ENCODE measurements around the gene DNA2.
"Not testable (repeated sequence)": the region's sequence is repeated elsewhere in the genome, so short reads cannot be mapped to it uniquely, and the experiment has no call there.

Gene DNA2

GRCh38 chr10:68470300-68470699 lies 1.5 kb downstream of the DNA2 start:
- H3K27ac ChIP-seq (ENCODE audit: low read length, poor library complexity, severe bottlenecking), result no peak overlapping the region
- H4K91ac ChIP-seq (ENCODE audit: low read length), result no peak overlapping the region
- peak overlapping the region in 1 of 2 experiments; percentile 92 for H3K4me3 ChIP-seq (ENCODE audit: insufficient read depth in 1 of 2, low read depth in 1 of 2, low read length in 2 of 2)
- no peak for DNase-seq
- H3K79me1 ChIP-seq (replicated peaks; ENCODE audit: low read length, poor library complexity, severe bottlenecking), result peaks cover 5% of the 10 kb centered on the region
- no peak overlapping the region for H3K18ac ChIP-seq (ENCODE audit: low read depth in 1 of 2, low read length in 2 of 2)
- H3K23ac ChIP-seq (ENCODE audit: low read length in 2 of 2), result no peak overlapping the region
- H4K8ac ChIP-seq (ENCODE audit: low read length), result no peak overlapping the region
- no peak overlapping the region for H3K4ac ChIP-seq (ENCODE audit: low read depth in 1 of 2, low read length in 2 of 2)
- H3K27me3 ChIP-seq (ENCODE audit: control insufficient read depth in 1 of 2, insufficient read depth in 1 of 2, low read length in 2 of 2), result no peaks in the 10 kb centered on the region
- H2AK5ac ChIP-seq (ENCODE audit: low read length, severe bottlenecking), result no peak overlapping the region
- no peak overlapping the region for H2AFZ ChIP-seq (ENCODE audit: low read depth, low read length)
- no peaks in the 10 kb centered on the region for H3K4me1 ChIP-seq (ENCODE audit: control insufficient read depth, insufficient read depth, low read depth, low read length)
- no peaks in the 10 kb centered on the region for H3K9me3 ChIP-seq (ENCODE audit: control insufficient read depth, low read length)
- peak overlapping the region; percentile 89 for H3K9ac ChIP-seq (ENCODE audit: low read length)
- no peak overlapping the region for H3K14ac ChIP-seq (ENCODE audit: low read length in 2 of 2)
- 74% methylated on average over 3 of the region's 6 CpGs for WGBS
- H2BK12ac ChIP-seq (ENCODE audit: low read length in 2 of 2), result no peak overlapping the region
- no peak overlapping the region for H3K4me2 ChIP-seq (ENCODE audit: low read length, poor library complexity, severe bottlenecking)
- no peak overlapping the region for H2BK5ac ChIP-seq (ENCODE audit: low read depth, low read length, poor library complexity, severe bottlenecking)
- H2BK120ac ChIP-seq (ENCODE audit: low read depth, low read length), result no peak overlapping the region
- peaks cover 0 to 9% of the 10 kb centered on the region in 2 experiments for H3K36me3 ChIP-seq (ENCODE audit: control insufficient read depth in 1 of 2, insufficient read depth in 2 of 2, low read depth in 1 of 2, low read length in 2 of 2)
- no peak overlapping the region for H2BK15ac ChIP-seq (ENCODE audit: low read depth, poor library complexity, severe bottlenecking)

GRCh38 chr10:68469838-68470237 lies 1.9 kb downstream of the DNA2 start:
- Histone ChIP-seq H3K18ac (ENCODE audit: low read depth in 1 of 2, low read length in 2 of 2) (no peak overlapping the region), H2BK12ac (ENCODE audit: low read length in 2 of 2) (no peak overlapping the region), H3K27me3 (ENCODE audit: control insufficient read depth in 1 of 2, insufficient read depth in 1 of 2, low read length in 2 of 2) (no peaks in the 10 kb centered on the region), H3K36me3 (ENCODE audit: control insufficient read depth in 1 of 2, insufficient read depth in 2 of 2, low read depth in 1 of 2, low read length in 2 of 2) (peaks cover 0 to 10% of the 10 kb centered on the region in 2 experiments), H2BK120ac (ENCODE audit: low read depth, low read length) (no peak overlapping the region), H3K14ac (ENCODE audit: low read length in 2 of 2) (no peak overlapping the region), H3K27ac (ENCODE audit: low read length, poor library complexity, severe bottlenecking) (no peak overlapping the region), H3K4me3 (ENCODE audit: insufficient read depth in 1 of 2, low read depth in 1 of 2, low read length in 2 of 2) (no peak overlapping the region), H3K23ac (ENCODE audit: low read length in 2 of 2) (no peak overlapping the region), H3K9ac (ENCODE audit: low read length) (no peak overlapping the region), H3K9me3 (ENCODE audit: control insufficient read depth, low read length) (no peaks in the 10 kb centered on the region), H2BK5ac (ENCODE audit: low read depth, low read length, poor library complexity, severe bottlenecking) (no peak overlapping the region), H4K91ac (ENCODE audit: low read length) (no peak overlapping the region), H3K4me1 (ENCODE audit: control insufficient read depth, insufficient read depth, low read depth, low read length) (no peaks in the 10 kb centered on the region), H2AK5ac (ENCODE audit: low read length, severe bottlenecking) (no peak overlapping the region), H3K4me2 (ENCODE audit: low read length, poor library complexity, severe bottlenecking) (no peak overlapping the region), H2BK15ac (ENCODE audit: low read depth, poor library complexity, severe bottlenecking) (no peak overlapping the region), H3K79me1 (replicated peaks; ENCODE audit: low read length, poor library complexity, severe bottlenecking) (peaks cover 5% of the 10 kb centered on the region), H4K8ac (ENCODE audit: low read length) (no peak overlapping the region), H2AFZ (ENCODE audit: low read depth, low read length) (no peak overlapping the region), H3K4ac (ENCODE audit: low read depth in 1 of 2, low read length in 2 of 2) (no peak overlapping the region)
- no peak for DNase-seq
- 98% methylated on average over 4 of the region's 4 CpGs for WGBS

GRCh38 chr10:68464729-68465128 lies 7.0 kb downstream of the DNA2 start:
- not testable (repeated sequence) for DNase-seq; H2BK5ac ChIP-seq (ENCODE audit: low read depth, low read length, poor library complexity, severe bottlenecking)
- 100% methylated on average over 1 of the region's 4 CpGs for WGBS

GRCh38 chr10:68463365-68464093 lies 8.2 kb downstream of the DNA2 start:
- H3K9ac ChIP-seq (ENCODE audit: low read length), result no peak overlapping the region
- no peak overlapping the region for H3K18ac ChIP-seq (ENCODE audit: low read depth in 1 of 2, low read length in 2 of 2)
- no peak overlapping the region for H2BK12ac ChIP-seq (ENCODE audit: low read length in 2 of 2)
- H2AK5ac ChIP-seq (ENCODE audit: low read length, severe bottlenecking), result no peak overlapping the region
- DNase-seq, result no peak
- no peak overlapping the region for H3K14ac ChIP-seq (ENCODE audit: low read length in 2 of 2)
- H3K9me3 ChIP-seq (ENCODE audit: control insufficient read depth, low read length), result no peaks in the 10 kb centered on the region
- H3K79me1 ChIP-seq (replicated peaks; ENCODE audit: low read length, poor library complexity, severe bottlenecking), result peaks cover 6% of the 10 kb centered on the region
- H3K4me3 ChIP-seq (ENCODE audit: insufficient read depth in 1 of 2, low read depth in 1 of 2, low read length in 2 of 2), result no peak overlapping the region
- H4K91ac ChIP-seq (ENCODE audit: low read length), result no peak overlapping the region
- no peak overlapping the region for H3K23ac ChIP-seq (ENCODE audit: low read length in 2 of 2)
- no peaks in the 10 kb centered on the region for H3K4me1 ChIP-seq (ENCODE audit: control insufficient read depth, insufficient read depth, low read depth, low read length)
- H4K8ac ChIP-seq (ENCODE audit: low read length), result no peak overlapping the region
- H2BK120ac ChIP-seq (ENCODE audit: low read depth, low read length), result no peak overlapping the region
- H3K27ac ChIP-seq (ENCODE audit: low read length, poor library complexity, severe bottlenecking), result no peak overlapping the region
- no peak overlapping the region for H2BK15ac ChIP-seq (ENCODE audit: low read depth, poor library complexity, severe bottlenecking)
- H3K36me3 ChIP-seq (ENCODE audit: control insufficient read depth in 1 of 2, insufficient read depth in 2 of 2, low read depth in 1 of 2, low read length in 2 of 2), result peaks cover 8 to 21% of the 10 kb centered on the region in 2 experiments
- H2BK5ac ChIP-seq (ENCODE audit: low read depth, low read length, poor library complexity, severe bottlenecking), result no peak overlapping the region
- no peaks in the 10 kb centered on the region for H3K27me3 ChIP-seq (ENCODE audit: control insufficient read depth in 1 of 2, insufficient read depth in 1 of 2, low read length in 2 of 2)
- 99% methylated on average over 5 of the region's 7 CpGs for WGBS
- H2AFZ ChIP-seq (ENCODE audit: low read depth, low read length), result no peak overlapping the region
- no peak overlapping the region for H3K4ac ChIP-seq (ENCODE audit: low read depth in 1 of 2, low read length in 2 of 2)
- H3K4me2 ChIP-seq (ENCODE audit: low read length, poor library complexity, severe bottlenecking), result no peak overlapping the region

More at GRCh38 chr10:68464729-68465128, 7.0 kb downstream of the DNA2 start:
- not testable (repeated sequence) for H2BK12ac ChIP-seq (ENCODE audit: low read length in 2 of 2); H2AFZ ChIP-seq (ENCODE audit: low read depth, low read length); H2BK15ac ChIP-seq (ENCODE audit: low read depth, poor library complexity, severe bottlenecking); H3K14ac ChIP-seq (ENCODE audit: low read length in 2 of 2); H3K23ac ChIP-seq (ENCODE audit: low read length in 2 of 2); H3K27me3 ChIP-seq (ENCODE audit: control insufficient read depth in 1 of 2, insufficient read depth in 1 of 2, low read length in 2 of 2); H2AK5ac ChIP-seq (ENCODE audit: low read length, severe bottlenecking); H3K4me3 ChIP-seq (ENCODE audit: insufficient read depth in 1 of 2, low read depth in 1 of 2, low read length in 2 of 2); H3K9ac ChIP-seq (ENCODE audit: low read length); H3K4me1 ChIP-seq (ENCODE audit: control insufficient read depth, insufficient read depth, low read depth, low read length); H3K18ac ChIP-seq (ENCODE audit: low read depth in 1 of 2, low read length in 2 of 2); H3K79me1 ChIP-seq (replicated peaks; ENCODE audit: low read length, poor library complexity, severe bottlenecking); H3K4ac ChIP-seq (ENCODE audit: low read depth in 1 of 2, low read length in 2 of 2); H2BK120ac ChIP-seq (ENCODE audit: low read depth, low read length); H4K91ac ChIP-seq (ENCODE audit: low read length); H3K4me2 ChIP-seq (ENCODE audit: low read length, poor library complexity, severe bottlenecking); H4K8ac ChIP-seq (ENCODE audit: low read length); H3K9me3 ChIP-seq (ENCODE audit: control insufficient read depth, low read length); H3K27ac ChIP-seq (ENCODE audit: low read length, poor library complexity, severe bottlenecking)
- peaks cover 5 to 14% of the 10 kb centered on the region in 2 experiments for H3K36me3 ChIP-seq (ENCODE audit: control insufficient read depth in 1 of 2, insufficient read depth in 2 of 2, low read depth in 1 of 2, low read length in 2 of 2)
